Hematopoietic multipotent progenitor cell treated with erythropoietin and hydrocortisone succinate and interleukin-3 and kit ligand, for 6 days (in vitro differentiated cells): ENCODE data around the gene SLC6A1.

ENCODE experiments used
- DNase-seq: peaks from one replicate; pipeline ENCODE4 v3.0.0-alpha.2; 2015

SLC6A1 gene

GRCh38 chr3:10972072-10972782 is 20.3 kb upstream of the SLC6A1 start:
- no peak for DNase-seq

- DNase-seq = no peak
These were observed 19.4 kb upstream of the SLC6A1 start for GRCh38 chr3:10973046-10973595.

DNA sequence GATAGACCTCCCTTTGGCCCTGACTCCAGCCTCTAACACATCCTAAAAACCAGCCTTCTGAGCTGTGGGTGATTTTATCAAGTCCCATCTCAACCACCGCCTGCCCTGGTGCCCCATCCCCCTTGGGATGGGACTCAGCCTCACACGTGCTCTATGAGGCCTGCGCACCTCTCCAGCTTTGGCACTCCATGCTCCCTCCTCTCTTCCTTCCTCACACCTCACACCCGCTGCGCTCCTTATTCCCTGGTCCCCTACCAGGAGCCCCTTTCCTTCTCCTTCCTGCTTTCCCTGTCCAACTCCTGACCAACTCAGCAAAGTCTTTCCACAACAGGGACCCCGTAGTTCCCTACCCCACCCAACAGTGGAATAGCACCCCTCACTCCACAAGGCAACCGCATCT is 18.4 kb upstream of the SLC6A1 start:
- no peak for DNase-seq

GRCh38 chr3:10974746-10975375 is 17.7 kb upstream of the SLC6A1 start:
- no peak for DNase-seq

DNA sequence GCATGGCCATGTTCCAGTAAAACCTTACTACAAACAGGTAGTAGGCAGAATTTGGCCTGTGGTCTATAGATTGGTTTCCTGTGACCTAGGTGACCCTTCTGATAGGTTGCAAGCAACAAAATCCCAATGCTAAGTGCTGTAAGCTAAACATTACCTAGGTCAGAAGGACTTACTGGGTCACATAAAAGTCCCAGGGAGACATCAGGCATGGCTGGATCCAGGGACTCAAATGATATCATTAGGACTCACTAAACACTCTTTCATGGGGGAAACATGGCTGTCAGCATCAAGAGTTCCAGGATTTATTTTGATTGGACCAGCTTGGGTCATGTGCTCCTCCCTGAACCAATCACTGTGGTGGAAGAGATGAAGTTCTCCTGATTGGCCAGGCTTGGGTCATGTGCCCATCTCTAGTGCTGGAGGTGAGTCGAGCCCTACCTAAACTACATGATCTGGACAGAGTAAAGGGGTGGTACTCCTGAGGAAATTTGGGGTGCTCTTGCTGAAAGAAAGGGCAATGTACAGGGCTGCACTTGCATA is 16.8 kb upstream of the SLC6A1 start:
- no peak for DNase-seq

DNA sequence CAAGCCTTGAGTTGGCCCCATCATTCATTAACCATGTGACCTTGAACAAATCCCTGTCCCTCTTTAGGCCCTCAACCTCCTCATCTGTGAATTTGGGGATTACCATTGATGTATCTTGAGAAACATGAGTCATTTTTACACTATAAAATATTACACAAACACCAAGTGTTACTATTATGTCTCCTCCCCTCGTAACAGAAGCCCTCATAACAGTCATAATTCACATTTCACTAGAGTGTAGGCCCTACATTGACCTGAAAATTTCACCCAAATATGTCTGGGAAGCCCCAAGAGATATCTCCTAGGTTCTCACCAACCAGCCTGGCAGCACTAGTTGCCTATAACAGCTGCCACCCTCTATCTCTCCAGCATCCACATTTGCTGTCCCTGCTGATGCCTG is 15.8 kb upstream of the SLC6A1 start:
- DNase-seq = no peak

- DNase-seq = no peak
These were observed 14.5 kb upstream of the SLC6A1 start for GRCh38 chr3:10977892-10978510.

GRCh38 chr3:10978956-10979355 is 13.6 kb upstream of the SLC6A1 start:
- no peak for DNase-seq

DNA sequence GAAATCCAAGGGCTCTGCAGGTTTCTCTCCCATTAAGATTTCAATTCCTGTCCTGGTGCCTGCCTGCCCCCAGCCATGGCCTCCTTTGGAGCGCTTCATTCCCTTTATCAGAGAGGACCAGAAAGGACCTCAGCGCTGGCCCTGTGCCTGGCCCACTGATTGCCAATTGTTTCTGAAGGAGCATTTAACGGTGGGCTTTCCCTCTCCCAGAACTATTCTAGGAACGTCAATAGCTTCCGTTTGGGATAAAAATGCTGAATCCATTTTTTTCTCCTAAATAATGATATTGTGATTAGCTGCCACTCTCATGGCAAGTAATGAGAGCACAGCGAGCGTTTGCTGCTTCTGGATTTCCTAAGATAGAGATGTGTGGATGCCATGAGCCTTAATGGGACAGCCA is 12.2 kb upstream of the SLC6A1 start:
- no peak for DNase-seq

DNA sequence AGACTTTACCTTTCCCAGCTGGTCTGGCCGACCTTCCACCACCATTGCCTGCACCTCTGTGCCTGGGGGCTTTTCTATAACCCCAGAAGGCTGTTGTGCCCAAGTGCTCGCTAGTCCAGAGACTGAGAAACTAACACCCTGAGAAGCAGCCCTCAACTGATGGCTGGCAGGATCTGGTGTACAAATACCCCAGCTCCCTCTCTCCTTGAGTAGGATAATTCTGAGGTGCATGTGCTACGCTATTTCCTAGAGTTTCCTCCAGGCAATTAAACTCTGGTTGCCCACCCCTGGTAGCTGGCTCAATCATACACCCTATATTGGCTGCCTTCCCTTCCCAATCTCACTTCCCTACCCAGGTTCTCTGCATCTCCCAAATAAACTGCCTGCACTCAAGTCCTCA is 11.5 kb upstream of the SLC6A1 start:
- DNase-seq = no peak

GRCh38 chr3:10981961-10982360 is 10.6 kb upstream of the SLC6A1 start:
- DNase-seq = no peak

GRCh38 chr3:10982782-10983181 is 9.8 kb upstream of the SLC6A1 start:
- DNase-seq = no peak

GRCh38 chr3:10983219-10983916 is 9.2 kb upstream of the SLC6A1 start:
- DNase-seq = peak; percentile 63

DNA sequence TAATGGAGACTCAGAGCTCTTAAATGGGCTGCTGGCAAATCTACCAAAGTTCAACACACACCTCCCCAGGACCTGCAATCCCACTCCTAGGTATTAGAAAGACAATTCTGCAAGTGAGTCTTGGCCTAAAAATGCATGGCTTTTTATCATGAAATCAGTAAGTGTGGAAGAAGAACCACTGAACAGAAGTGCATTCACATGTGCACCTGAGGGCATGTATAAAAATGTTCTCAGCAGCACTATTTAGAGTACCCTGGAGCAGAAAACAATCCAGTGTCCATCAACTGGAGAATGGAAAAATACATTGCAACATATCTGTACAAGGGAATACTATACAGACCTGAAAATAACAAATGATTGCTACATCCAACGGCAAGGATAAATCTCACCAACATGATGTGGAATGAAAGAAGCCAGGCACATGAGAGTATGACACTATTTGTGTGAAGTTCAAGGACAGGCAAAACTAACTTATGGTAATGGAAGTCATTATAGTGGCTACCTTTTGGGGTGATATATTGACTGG is 8.1 kb upstream of the SLC6A1 start:
- DNase-seq = no peak

DNA sequence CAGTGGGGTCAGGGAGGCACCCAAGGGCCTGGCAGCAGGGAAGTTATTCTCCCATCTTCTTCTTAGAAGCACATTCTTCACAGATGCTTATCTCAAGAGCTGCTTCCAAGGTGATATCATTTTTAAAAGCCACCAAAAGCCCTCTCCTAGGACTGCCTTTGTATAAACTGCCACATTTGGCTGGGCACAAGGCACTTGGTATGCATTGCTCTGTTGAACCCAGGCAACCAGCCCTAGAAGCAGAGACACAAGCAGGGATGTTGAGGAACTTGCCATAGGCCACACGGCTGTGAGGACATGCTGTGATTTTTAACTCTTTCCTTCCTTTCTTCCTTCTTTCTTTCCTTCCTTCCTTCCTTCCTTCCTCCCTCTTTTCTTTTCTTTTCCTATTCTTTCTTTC is 7.4 kb upstream of the SLC6A1 start:
- DNase-seq = no peak

- DNase-seq = no peak
These were observed 6.0 kb upstream of the SLC6A1 start for GRCh38 chr3:10986592-10986991.

DNA sequence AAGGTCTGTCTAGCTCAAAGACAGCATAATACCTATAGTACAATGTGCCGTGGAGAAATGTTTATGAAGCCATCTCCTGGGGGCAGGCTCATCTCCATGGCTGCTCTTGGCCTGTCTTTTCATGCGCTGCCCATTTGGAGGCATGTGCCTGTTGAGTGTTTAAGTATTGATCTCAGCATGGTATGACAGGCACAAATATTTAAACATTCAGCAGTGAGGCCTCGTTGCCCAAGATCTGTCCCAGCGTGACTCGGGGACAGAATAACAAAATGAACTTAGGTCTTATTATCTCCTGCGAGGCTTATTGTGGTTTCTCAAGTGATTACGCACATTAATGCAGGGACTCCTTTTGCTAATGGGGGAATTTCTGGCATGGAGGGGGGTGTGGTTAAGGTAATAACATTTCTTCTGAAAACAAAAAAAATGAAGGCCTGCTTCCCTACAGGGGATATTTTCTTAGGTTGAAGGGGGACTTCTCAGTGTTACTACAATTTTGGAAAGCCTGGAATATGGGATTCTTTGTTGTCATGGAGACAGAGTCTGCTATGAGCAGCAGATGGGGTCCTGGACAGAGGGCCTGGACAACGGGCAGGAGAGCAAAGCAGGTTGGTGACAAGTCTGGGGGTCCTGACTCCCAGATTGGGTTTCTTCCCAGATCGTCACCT is 4.4 kb upstream of the SLC6A1 start:
- DNase-seq = no peak

DNA sequence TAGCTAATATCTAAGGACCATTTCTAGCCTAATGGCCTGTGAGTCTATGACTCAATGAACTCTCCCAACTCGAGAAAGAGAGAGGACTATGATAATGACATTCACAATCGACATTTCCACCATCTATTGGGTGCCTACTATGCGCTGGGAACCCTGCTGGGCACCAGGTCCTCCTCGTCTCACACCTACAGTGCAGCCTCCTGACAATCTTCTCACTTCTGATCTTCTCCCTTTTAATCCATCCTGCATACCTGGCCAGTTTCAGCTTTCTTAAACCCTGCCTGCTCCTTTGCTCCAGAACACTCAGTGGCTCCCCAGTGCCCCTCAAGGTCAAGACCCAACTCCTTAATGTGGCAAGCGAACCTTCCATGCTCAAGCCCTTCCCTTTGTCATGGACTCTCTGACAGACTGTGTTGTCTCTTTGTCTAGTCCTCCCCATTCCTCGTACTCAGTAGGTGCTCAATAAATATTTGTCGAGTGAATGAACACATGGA is 3.5 kb upstream of the SLC6A1 start:
- no peak for DNase-seq

DNA sequence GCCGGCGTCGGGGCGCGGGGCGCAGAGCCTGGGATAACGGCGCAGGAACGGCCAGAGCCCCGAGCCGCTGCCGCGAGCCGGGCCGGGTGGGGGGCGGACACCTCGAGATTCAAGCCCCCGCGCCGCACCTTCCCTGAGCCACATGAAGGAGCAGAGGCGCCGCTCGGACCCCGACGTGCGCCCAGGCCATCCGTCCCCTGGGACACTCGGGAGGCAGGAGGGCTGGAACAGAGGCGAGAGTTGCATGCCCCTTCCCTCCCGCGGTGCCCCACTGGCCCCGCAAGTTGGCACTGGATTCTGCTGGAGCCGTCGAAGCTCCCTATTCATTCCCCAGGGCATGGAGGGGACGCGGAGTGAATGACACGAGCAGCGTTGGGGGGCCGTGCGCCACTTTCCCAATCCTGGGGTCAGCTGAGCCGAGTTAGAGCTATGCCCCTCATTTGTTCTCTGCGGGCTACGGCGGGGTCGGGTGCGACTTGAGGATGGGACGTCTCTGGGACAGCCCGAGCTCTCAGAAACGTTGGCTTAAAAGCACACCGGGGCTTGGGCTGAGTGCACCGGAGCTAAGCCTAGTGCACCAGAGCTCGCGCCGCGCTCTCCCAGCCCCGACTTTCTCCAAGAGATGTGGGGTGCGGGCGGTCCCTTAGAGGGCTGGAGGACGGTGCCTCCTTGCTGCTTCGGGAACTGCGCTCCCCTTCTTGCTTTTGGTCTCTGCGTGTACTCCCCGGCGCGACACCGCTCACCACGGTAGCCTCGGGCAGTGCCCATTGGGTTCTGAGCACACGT is 588 bp downstream of the SLC6A1 start:
- DNase-seq = no peak

- DNase-seq = no peak
These were observed 1.1 kb downstream of the SLC6A1 start for GRCh38 chr3:10993729-10994065.

- DNase-seq = no peak
These were observed 1.8 kb downstream of the SLC6A1 start for GRCh38 chr3:10994306-10994705.

GRCh38 chr3:10995871-10996270 is 3.3 kb downstream of the SLC6A1 start:
- no peak for DNase-seq
